PC-9 (cell line): ENCODE measurements around the gene CCDC70.

Experiments used
- EZH2 ChIP-seq: fragments of 200-600 bp; sonication (generic); IDR thresholded peaks from 2 replicates; pipeline ENCODE4 v1.8.0; 2017; ENCODE audit warnings: antibody characterized with exemption, low read depth
- TF ChIP-seq, protein P1 (sequence below): fragments of 200-600 bp; sonication (generic); conservative IDR thresholded peaks from 2 replicates; pipeline ENCODE4 v1.6.1; 2017; ENCODE audit warnings: mixed run types, antibody characterized with exemption, mild to moderate bottlenecking, moderate library complexity

DNA sequence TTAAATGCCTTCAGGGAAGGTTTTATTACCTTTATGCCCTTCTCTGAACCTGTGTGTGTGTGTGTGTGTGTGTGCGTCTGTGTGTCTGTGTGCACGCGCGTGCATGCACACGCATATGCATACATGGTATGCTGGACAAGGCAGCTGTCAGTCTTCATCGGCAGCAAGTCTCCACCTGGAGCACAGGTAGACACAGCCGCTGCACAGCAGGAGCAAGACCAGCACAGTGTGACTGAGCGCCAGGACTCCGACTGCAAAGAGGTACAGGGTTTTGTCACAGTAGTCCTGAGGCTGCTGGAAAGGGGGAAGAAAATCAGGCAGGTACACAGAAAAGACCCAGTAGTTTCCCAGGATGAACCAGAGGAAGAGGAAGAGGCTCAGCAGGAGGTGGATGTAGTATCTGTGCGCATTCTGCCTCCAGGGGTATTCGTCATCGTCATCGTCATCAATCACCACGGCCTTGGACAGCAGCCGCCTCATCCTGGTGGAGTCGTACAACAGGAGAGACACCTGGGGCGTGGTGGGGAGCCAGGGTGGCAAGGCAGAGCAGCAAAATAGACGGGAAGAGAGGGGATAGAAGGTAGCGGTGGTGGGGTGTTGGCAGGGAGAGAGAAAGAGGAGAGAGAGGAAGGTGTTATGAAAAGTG lies 45.0 kb upstream of the CCDC70 start:
- TF ChIP-seq, protein P1, sequence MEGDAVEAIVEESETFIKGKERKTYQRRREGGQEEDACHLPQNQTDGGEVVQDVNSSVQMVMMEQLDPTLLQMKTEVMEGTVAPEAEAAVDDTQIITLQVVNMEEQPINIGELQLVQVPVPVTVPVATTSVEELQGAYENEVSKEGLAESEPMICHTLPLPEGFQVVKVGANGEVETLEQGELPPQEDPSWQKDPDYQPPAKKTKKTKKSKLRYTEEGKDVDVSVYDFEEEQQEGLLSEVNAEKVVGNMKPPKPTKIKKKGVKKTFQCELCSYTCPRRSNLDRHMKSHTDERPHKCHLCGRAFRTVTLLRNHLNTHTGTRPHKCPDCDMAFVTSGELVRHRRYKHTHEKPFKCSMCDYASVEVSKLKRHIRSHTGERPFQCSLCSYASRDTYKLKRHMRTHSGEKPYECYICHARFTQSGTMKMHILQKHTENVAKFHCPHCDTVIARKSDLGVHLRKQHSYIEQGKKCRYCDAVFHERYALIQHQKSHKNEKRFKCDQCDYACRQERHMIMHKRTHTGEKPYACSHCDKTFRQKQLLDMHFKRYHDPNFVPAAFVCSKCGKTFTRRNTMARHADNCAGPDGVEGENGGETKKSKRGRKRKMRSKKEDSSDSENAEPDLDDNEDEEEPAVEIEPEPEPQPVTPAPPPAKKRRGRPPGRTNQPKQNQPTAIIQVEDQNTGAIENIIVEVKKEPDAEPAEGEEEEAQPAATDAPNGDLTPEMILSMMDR = no peak
- TF ChIP-seq EZH2 = no peak
